Adrenal gland (tissue), 5 donors: ENCODE measurements around the gene PTPN3.

Experiments used
- CTCF ChIP-seq, 6 experiments: fragments of 450-650 bp in 4 of 6; fragments of 200-600 bp in 2 of 6; sonication (generic) in 1 of 6; IDR thresholded peaks; 1 replicate in 5 of 6; 2 replicates in 1 of 6; pipeline versions ENCODE4 v1.5.1 to v1.8.0; 2016 to 2021; ENCODE audit warnings: antibody characterized with exemption in 6 of 6, mild to moderate bottlenecking in 2 of 6, moderate library complexity in 1 of 6
- POLR2A ChIP-seq, 2 donors: fragments of 450-650 bp; IDR thresholded peaks; one replicate each; pipeline ENCODE4 v1.6.1; 2017; ENCODE audit warnings: antibody characterized with exemption in 2 of 2, mild to moderate bottlenecking in 2 of 2, moderate library complexity in 1 of 2
- donor health status: DM: no; HTN: no; CAD: no.

DNA sequence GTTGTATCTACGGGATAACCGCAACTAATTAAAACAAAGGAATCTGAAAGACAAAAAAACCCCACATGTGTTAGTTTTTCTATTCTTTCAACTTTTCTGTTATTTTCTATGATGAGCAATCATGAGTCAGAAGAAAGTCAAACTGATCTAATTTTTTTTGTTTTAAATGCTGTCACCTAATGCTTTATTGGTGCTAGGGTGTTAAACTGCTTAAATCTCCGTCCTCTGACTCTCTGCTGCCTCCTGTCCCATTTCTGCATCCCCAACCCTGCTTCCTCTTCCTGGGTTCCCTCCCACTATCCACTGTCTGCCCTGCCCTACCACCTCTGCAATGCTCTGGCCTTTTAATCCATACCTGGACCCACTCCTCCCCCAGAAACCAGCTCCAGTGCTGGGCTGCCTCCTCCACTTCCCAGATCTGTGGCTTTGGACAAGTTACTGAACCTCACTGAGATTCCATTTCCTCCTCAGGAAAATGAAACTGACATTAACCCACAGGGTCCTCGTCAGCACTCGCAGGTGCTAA, 15.7 kb downstream of the PTPN3 start:
- TF ChIP-seq CTCF (IDR thresholded peaks at IDR 0.05) (no peak), POLR2A (IDR thresholded peaks at IDR 0.05) (no peak)
